IMR-90 (cell line): ENCODE results near the gene RAET1G. TPM values are rescaled to one million over a fixed set of nuclear protein-coding genes. Genes with fewer than 3 reads are reported as not detected.

ENCODE experiments used
- ATAC-seq: fragments of 200-7000 bp; cut with Tn5 transposase; 2 replicates; pipeline ENCODE4 v1.9.1; 2020; ENCODE audit warnings: low read depth, mild to moderate bottlenecking, moderate library complexity
- BruUV-seq: library from RNA; stranded (reverse); fragments of 400-500 nt; replicated peaks from 2 replicates; lab custom pipeline; 2021; lab: Mats Ljungman, UMichigan
- CTCF ChIA-PET: fragments of 300-600 bp; formaldehyde crosslinking; extraction: SDS; loops from one replicate; lab custom pipeline; 2021; ENCODE audit warnings: antibody characterized with exemption; lab: Yijun Ruan, JAX
- POLR2A ChIA-PET: fragments of 300-600 bp; sonication (Branson Sonifier 250); formaldehyde crosslinking; loops from one replicate; lab custom pipeline; 2022; ENCODE audit warnings: antibody characterized with exemption; ENCODE audit not compliant: unreplicated experiment; lab: Charles Lee
- DNase-seq: peaks from one replicate; pipeline ENCODE4 v3.0.0; 2013
- H2AFZ ChIP-seq: replicated peaks from 2 replicates; pipeline ENCODE3; 2013; ENCODE audit warnings: low read length, mild to moderate bottlenecking; ENCODE audit not compliant: poor library complexity
- H2AK5ac ChIP-seq: 2 replicates; pipeline ENCODE4 v1.6.1; 2013; ENCODE audit warnings: low read depth, low read length, inconsistent platforms
- H2AK9ac ChIP-seq: replicated peaks from 2 replicates; pipeline ENCODE3; 2013; ENCODE audit warnings: mild to moderate bottlenecking, low read depth, low read length, moderate library complexity; ENCODE audit not compliant: poor library complexity
- H2BK120ac ChIP-seq: 2 replicates; pipeline ENCODE4 v1.6.1; 2013; ENCODE audit warnings: low read depth, low read length, inconsistent platforms
- H2BK15ac ChIP-seq: 3 replicates; pipeline ENCODE4 v1.6.1; 2013; ENCODE audit warnings: low read depth, low read length, inconsistent platforms
- H2BK20ac ChIP-seq: 2 replicates; pipeline ENCODE4 v1.6.1; 2013; ENCODE audit warnings: low read depth, mild to moderate bottlenecking, inconsistent platforms, low read length, moderate library complexity
- H2BK5ac ChIP-seq: 2 replicates; pipeline ENCODE4 v1.6.1; 2013; ENCODE audit warnings: mild to moderate bottlenecking, low read depth, low read length, inconsistent platforms; ENCODE audit not compliant: poor library complexity, severe bottlenecking
- H3K14ac ChIP-seq: replicated peaks from 2 replicates; pipeline ENCODE4 v1.6.1; 2013; ENCODE audit warnings: low read depth, low read length, inconsistent platforms
- H3K18ac ChIP-seq: 2 replicates; pipeline ENCODE4 v1.6.1; 2013; ENCODE audit warnings: low read depth, low read length, control low read depth
- H3K23ac ChIP-seq: 2 replicates; pipeline ENCODE4 v1.6.1; 2013; ENCODE audit warnings: low read depth, low read length, inconsistent platforms
- H3K27ac ChIP-seq: 2 replicates; pipeline ENCODE4 v1.5.1; 2013; ENCODE audit warnings: mild to moderate bottlenecking, control low read depth, low read length; ENCODE audit not compliant: insufficient read depth
- H3K27me3 ChIP-seq: 2 replicates; pipeline ENCODE4 v1.6.1; 2013; ENCODE audit warnings: low read length; ENCODE audit not compliant: control insufficient read depth, insufficient read depth
- H3K36me3 ChIP-seq: 2 replicates; pipeline ENCODE4 v1.6.1; 2013; ENCODE audit warnings: low read length, mixed read lengths; ENCODE audit not compliant: control insufficient read depth, insufficient read depth
- H3K4ac ChIP-seq: 2 replicates; pipeline ENCODE4 v1.6.1; 2013; ENCODE audit warnings: low read depth, low read length, inconsistent platforms
- H3K4me1 ChIP-seq: 2 replicates; pipeline ENCODE4 v1.6.1; 2013; ENCODE audit warnings: low read length, mixed read lengths; ENCODE audit not compliant: control insufficient read depth, insufficient read depth
- H3K4me2 ChIP-seq: 2 replicates; pipeline ENCODE4 v1.6.1; 2013; ENCODE audit warnings: low read depth, mild to moderate bottlenecking, control low read depth, low read length, moderate library complexity
- H3K4me3 ChIP-seq: 2 replicates; pipeline ENCODE4 v1.5.1; 2013; ENCODE audit warnings: low read depth, mild to moderate bottlenecking, control low read depth, low read length, moderate library complexity; ENCODE audit not compliant: insufficient read depth
- H3K56ac ChIP-seq: 2 replicates; pipeline ENCODE4 v1.6.1; 2013; ENCODE audit warnings: low read length, inconsistent platforms; ENCODE audit not compliant: insufficient read depth; ENCODE audit errors: extremely low read depth
- H3K79me1 ChIP-seq, 2 experiments: 2 replicates each; pipeline ENCODE4 v1.6.1; 2013; ENCODE audit warnings: low read length in 2 of 2, inconsistent platforms in 1 of 2, low read depth in 1 of 2
- H3K9ac ChIP-seq: 2 replicates; pipeline ENCODE4 v1.6.1; 2013; ENCODE audit warnings: low read depth, low read length, control low read depth
- H3K9me1 ChIP-seq: 2 replicates; pipeline ENCODE4 v1.6.1; 2013; ENCODE audit warnings: low read length, inconsistent platforms; ENCODE audit not compliant: insufficient read depth
- H3K9me3 ChIP-seq: 2 replicates; pipeline ENCODE4 v1.6.1; 2013; ENCODE audit warnings: low read length; ENCODE audit not compliant: control insufficient read depth, insufficient read depth
- H4K20me1 ChIP-seq: 2 replicates; pipeline ENCODE4 v1.6.1; 2013; ENCODE audit warnings: low read length, inconsistent platforms; ENCODE audit not compliant: insufficient read depth
- H4K5ac ChIP-seq: 2 replicates; pipeline ENCODE4 v1.6.1; 2013; ENCODE audit warnings: mild to moderate bottlenecking, low read depth, low read length, control low read depth
- H4K8ac ChIP-seq, 2 experiments: 2 replicates each; pipeline ENCODE4 v1.6.1; 2013; ENCODE audit warnings: low read depth in 2 of 2, low read length in 2 of 2, control low read depth in 1 of 2, inconsistent platforms in 1 of 2
- H4K91ac ChIP-seq: 2 replicates; pipeline ENCODE4 v1.6.1; 2013; ENCODE audit warnings: low read depth, low read length, inconsistent platforms; ENCODE audit not compliant: insufficient read depth
- BHLHE40 ChIP-seq: fragments of 150-350 bp; IDR thresholded peaks from 2 replicates; pipeline ENCODE4 v1.6.1; 2016; ENCODE audit warnings: mild to moderate bottlenecking, low read depth, low read length
- CEBPB ChIP-seq: IDR thresholded peaks from 2 replicates; pipeline ENCODE4 v1.6.1; 2012; ENCODE audit warnings: low read depth, low read length, improper control_type of control experiment
- CHD1 ChIP-seq: IDR thresholded peaks from 2 replicates; pipeline ENCODE4 v1.6.1; 2012; ENCODE audit warnings: low read depth, low read length, improper control_type of control experiment
- MAFK ChIP-seq: IDR thresholded peaks from 2 replicates; pipeline ENCODE4 v1.6.1; 2012; ENCODE audit warnings: low read depth, low read length, improper control_type of control experiment
- MAZ ChIP-seq: IDR thresholded peaks from 2 replicates; pipeline ENCODE4 v1.6.1; 2012; ENCODE audit warnings: low read depth, mild to moderate bottlenecking, low read length, improper control_type of control experiment, moderate library complexity, borderline replicate concordance
- POLR2A ChIP-seq: IDR thresholded peaks from 2 replicates; pipeline ENCODE4 v1.6.1; 2012; ENCODE audit warnings: mild to moderate bottlenecking, low read depth, low read length
- RAD21 ChIP-seq: IDR thresholded peaks from 2 replicates; pipeline ENCODE4 v1.6.1; 2012; ENCODE audit warnings: low read length, improper control_type of control experiment
- RFX5 ChIP-seq: IDR thresholded peaks from 2 replicates; pipeline ENCODE4 v1.8.0; 2012; ENCODE audit warnings: low read depth, mild to moderate bottlenecking, low read length, moderate library complexity
- WGBS, 2 experiments: methylation state at CpG; one replicate each; pipeline versions ENCODE4 v1.1.5 to v1.1.7; 2013; ENCODE audit warnings: missing lambda C conversion rate in 2 of 2; ENCODE audit not compliant: insufficient read length in 1 of 2; ENCODE audit errors: extremely low coverage in 2 of 2; 5-methylcytosine and 5-hydroxymethylcytosine counted together
- dilution Hi-C: fragments of 300-500 bp; cut with HindIII; formaldehyde crosslinking; loops from one replicate; pipeline ENCODE4 v1.14.3; 2018; ENCODE audit warnings: low sequenced_read_pairs; ENCODE audit not compliant: unreplicated experiment
- in situ Hi-C: fragments of 300-500 bp; cut with MboI; formaldehyde crosslinking; loops from 3 replicates; pipeline ENCODE4 v1.14.3; 2019; ENCODE audit warnings: low sequenced_read_pairs, inconsistent platforms, mixed read lengths
- intact Hi-C: fragments of 100-400 bp; cut with micrococcal nuclease; formaldehyde crosslinking; loops from 2 replicates; pipeline ENCODE4 v1.10.0; 2022
- polyA plus RNA-seq, 3 experiments: library from polyadenylated mRNA; depleted of rRNA; stranded (reverse); fragments of >200 nt; gene quantifications; 2 replicates each; pipeline ENCODE4 v1.2.3, GENCODE V29; 2012; ENCODE audit warnings: low replicate concordance in 1 of 3
- total RNA-seq: library from RNA; depleted of rRNA; stranded (reverse); fragments of >200 nt; gene quantifications from 2 replicates; pipeline ENCODE4 v1.2.3, GENCODE V29; 2012
- TF ChIP-seq, protein P1 (sequence below): fragments of 150-350 bp; IDR thresholded peaks from 2 replicates; pipeline ENCODE4 v1.6.1; 2016; ENCODE audit warnings: low read depth, mild to moderate bottlenecking, low read length, moderate library complexity, borderline replicate concordance
- TF ChIP-seq, protein P2 (sequence below): fragments of 150-350 bp; IDR thresholded peaks from 2 replicates; pipeline ENCODE4 v1.6.1; 2017; ENCODE audit warnings: mild to moderate bottlenecking, antibody characterized with exemption, low read length, low read depth

RAET1G gene
- total and polyA plus RNA-seq, 2 of the 4 experiments (the other 2 are of a cell fraction): 1.3 to 4.2 TPM

DNA sequence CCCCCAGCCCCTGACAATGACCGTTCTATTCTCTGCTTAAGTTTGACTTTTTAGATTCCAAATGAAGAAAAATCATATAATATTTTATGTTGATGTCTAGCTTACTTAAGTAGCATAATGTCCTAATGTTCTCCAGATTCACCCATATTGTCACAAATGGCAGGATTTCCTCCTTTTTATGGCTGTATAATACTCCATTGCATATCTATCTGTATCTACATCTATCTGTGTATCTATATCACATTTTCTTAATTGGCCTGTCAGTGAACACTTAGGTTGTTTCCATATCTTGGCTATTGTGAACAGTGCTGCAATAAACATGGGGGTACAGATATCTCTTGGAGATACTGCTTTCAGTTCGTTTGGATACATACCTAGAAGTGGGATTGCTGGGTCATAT lies 51.7 kb downstream of the RAET1G start:
- DNase-seq (no peak), ATAC-seq (no peak)
- Histone ChIP-seq H4K91ac (no peak overlapping the region), H3K4me1 (peaks cover 3% of the 10 kb centered on the region; the same call in 1 of the 2 replicates), H3K9me3 (no peaks in the 10 kb centered on the region), H3K79me1 (no peaks in the 10 kb centered on the region), H3K23ac (no peak overlapping the region), H2AK5ac (no peak overlapping the region), H3K9me1 (no peaks in the 10 kb centered on the region), H3K9ac (no peak overlapping the region), H3K56ac (no peak overlapping the region), H4K20me1 (no peaks in the 10 kb centered on the region), H3K36me3 (no peaks in the 10 kb centered on the region), H2BK15ac (no peak overlapping the region), H3K18ac (no peak overlapping the region), H4K8ac (no peak overlapping the region), H2BK20ac (no peak overlapping the region), H3K14ac (no peak overlapping the region), H2BK5ac (no peak overlapping the region), H3K27me3 (no peaks in the 10 kb centered on the region), H3K4me3 (no peak overlapping the region), H3K27ac (no peak overlapping the region), H2AK9ac (no peak overlapping the region), H3K4me2 (no peak overlapping the region), H2BK120ac (no peak overlapping the region), H2AFZ (no peak overlapping the region), H3K4ac (no peak overlapping the region), H4K5ac (no peak overlapping the region)
- POLR2A ChIA-PET: no interaction called here
- in situ Hi-C loops: no loop called here
- no TSS peak for BruUV-seq
- dilution Hi-C loops: no loop called here
- intact Hi-C loops: no loop called here
- TF ChIP-seq MAFK (no peak), MAZ (no peak), CHD1 (no peak), BHLHE40 (no peak), RAD21 (no peak), RFX5 (no peak), CEBPB (no peak), POLR2A (no peak)
- TF ChIP-seq, protein P1, sequence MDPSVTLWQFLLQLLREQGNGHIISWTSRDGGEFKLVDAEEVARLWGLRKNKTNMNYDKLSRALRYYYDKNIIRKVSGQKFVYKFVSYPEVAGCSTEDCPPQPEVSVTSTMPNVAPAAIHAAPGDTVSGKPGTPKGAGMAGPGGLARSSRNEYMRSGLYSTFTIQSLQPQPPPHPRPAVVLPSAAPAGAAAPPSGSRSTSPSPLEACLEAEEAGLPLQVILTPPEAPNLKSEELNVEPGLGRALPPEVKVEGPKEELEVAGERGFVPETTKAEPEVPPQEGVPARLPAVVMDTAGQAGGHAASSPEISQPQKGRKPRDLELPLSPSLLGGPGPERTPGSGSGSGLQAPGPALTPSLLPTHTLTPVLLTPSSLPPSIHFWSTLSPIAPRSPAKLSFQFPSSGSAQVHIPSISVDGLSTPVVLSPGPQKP: no peak
- TF ChIP-seq, protein P2, sequence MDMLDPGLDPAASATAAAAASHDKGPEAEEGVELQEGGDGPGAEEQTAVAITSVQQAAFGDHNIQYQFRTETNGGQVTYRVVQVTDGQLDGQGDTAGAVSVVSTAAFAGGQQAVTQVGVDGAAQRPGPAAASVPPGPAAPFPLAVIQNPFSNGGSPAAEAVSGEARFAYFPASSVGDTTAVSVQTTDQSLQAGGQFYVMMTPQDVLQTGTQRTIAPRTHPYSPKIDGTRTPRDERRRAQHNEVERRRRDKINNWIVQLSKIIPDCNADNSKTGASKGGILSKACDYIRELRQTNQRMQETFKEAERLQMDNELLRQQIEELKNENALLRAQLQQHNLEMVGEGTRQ: no peak
- CTCF ChIA-PET: no interaction called here
- WGBS, 2 experiments: no CpG with 5 or more reads among the region's 2 CpGs
